Hematopoietic multipotent progenitor cell treated with erythropoietin and hydrocortisone succinate and interleukin-3 and kit ligand, for 8 days (in vitro differentiated cells): Measurements from ENCODE around the gene CPLANE2.

Source experiments
- DNase-seq: peaks from one replicate; pipeline ENCODE4 v3.0.0-alpha.2; 2015

Gene CPLANE2

GRCh38 chr1:16186655-16187235 is 50.2 kb downstream of the CPLANE2 start:
- no peak for DNase-seq

DNA sequence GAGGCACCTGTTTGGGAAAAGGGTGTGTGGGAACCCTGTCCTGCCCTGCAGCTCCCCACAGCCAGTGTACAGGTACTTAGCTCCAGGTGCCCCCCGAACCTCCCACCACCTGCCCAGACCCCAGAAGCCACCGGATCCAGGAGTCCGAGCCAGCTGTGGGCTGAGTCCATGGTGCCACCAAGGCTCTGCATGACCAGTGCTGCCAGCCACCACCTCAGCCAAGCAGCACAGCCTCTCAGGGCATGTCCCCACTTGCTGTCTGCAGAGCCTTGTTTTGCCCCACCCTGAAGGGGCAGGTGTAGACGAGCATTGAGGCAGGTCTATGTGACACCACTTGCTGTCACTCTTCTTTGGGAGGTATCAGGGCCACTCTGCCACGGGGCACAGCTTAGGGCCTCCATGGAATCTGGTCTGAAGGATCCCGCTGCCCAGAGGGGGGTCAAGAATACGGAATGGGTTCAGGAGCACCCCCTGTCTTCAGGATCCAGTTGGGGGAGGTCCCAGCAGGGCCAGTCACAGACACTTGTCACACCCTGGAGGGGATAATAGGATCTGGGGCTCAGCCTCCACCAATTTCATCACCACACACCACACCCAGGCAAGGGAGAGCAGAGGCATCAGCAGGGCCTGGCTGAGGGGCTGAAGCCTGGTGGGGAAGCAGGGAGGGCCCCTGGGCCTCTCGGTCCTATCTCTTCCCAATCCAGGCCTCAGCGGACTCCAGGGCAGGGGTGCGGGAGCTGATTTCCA is 52.3 kb downstream of the CPLANE2 start:
- no peak for DNase-seq

DNA sequence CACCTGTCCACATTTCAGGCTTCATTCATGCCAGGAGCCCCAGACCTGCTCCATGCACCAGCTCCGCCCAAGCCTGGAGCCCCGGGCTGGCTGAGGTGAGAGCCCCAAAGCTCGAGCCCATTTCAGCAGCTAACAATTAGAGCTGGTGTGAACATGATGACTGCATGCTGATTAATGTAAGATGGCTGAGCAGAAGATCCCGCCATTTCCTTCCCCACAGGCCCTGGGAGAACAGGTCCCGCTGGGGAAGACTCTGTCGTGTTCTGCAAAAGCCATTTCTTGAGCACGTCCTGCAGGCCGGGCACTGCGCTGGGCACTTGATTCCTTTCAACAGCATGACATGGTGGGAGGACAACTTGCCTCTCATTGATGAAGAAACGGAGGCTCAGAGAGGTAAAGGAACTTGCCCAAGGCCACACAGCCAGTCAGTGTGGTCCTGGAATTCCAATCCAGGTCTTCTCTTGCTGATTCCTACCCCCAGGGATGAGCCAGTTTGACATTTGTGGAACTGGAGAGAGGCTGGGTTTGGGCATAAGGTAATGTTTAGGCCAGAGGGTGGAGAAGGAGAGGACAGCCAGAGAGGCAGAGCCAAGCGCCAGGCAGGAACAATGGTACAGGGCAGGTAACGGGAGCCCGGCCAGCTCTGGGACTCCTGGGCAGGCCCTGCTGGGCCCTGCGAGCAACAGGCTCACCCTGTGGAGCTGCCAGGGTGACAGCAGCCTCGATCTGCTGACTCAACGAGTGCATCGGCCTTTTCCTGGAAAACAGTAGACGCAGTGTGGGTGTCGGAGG is 53.0 kb downstream of the CPLANE2 start:
- no peak for DNase-seq

GRCh38 chr1:16183179-16183578 is 53.8 kb downstream of the CPLANE2 start:
- DNase-seq = no peak

DNA sequence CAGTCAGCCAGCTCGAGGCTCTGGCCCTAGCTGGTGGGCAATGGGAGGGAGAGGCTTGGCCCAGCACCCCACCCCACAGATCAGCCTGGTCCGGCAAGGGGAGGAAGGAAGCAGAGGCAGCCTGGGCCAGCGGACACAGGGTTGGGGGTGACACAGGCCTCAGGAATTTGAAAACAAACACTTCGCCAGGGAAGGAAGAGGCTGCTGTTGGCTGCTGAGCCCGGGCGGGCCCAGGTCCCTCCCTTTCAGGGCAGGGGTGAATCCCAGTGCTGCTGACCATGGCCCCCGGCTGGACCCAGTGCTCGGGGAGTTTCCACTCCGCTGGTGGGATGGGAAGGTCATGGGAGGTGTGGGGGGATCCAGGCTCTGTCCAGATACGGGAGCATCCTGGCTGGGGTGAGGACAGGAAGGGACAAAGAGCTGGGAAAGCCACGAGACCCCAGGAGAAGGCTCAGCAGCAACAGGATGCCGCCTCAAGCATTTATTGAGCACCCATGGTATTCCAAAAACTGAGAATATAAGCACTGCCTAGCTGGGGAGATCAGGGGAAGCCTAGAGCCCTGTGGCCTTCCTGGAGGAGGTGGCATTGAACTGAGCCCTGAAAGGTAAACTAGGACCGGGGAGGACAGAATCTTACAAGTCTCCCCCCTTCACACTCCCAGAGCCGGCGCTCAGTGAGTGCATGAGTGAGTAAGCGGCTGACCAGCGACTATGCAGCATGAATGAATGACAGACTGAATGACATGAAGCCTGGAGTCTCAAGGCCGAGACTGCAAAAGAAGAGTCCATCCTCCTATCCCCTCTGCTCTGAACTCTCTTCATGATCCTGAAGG is 54.9 kb downstream of the CPLANE2 start:
- no peak for DNase-seq
